HepG2 (cell line): ENCODE results near the gene DNMBP.

Source experiments
- ARID3A ChIP-seq: IDR thresholded peaks from 2 replicates; pipeline ENCODE4 v1.6.1; 2012; ENCODE audit warnings: low read depth, low read length, improper control_type of control experiment
- CTCF ChIP-seq: sonication (generic); formaldehyde crosslinking; IDR thresholded peaks from 2 replicates; pipeline ENCODE4 v1.5.0; 2020; ENCODE audit warnings: mild to moderate bottlenecking, missing genetic modification reagents, moderate library complexity
- YY1 ChIP-seq: IDR thresholded peaks from 2 replicates; pipeline ENCODE4 v1.6.1; 2011; ENCODE audit warnings: low read length, low read depth, moderate library complexity, mild to moderate bottlenecking; ENCODE audit not compliant: insufficient read depth, insufficient replicate concordance

GRCh38 chr10:99832439-99832838 lies 177.3 kb downstream of the DNMBP start:
- TF ChIP-seq YY1 (no peak), CTCF (CRISPR knock-in tag) (no peak), ARID3A (no peak)
